ENCODE measurements around the gene GATB.

DNA sequence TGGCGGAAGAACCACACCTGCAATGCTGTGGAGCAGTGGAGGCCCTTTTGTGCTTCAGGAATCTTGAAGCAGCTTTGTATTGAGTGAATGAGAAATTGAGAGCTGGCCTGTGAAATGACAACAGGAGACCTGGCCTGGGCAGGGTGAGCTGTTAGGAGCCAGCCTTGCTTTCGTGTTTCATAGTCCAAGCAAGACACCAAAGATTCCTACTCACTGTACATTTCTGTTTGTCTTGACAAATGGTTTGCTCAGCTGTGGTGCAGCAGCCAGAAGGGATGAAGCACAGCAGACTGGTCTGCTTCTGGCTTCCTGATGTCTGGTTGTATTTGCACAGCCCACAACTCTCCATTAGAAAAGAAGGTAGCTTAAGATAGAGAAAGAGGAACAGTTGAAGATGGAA lies 96.5 kb downstream of the GATB start:
- TF ChIP-seq POLR2A (IDR thresholded peaks at IDR 0.05): no peak
- TF ChIP-seq, protein P1, sequence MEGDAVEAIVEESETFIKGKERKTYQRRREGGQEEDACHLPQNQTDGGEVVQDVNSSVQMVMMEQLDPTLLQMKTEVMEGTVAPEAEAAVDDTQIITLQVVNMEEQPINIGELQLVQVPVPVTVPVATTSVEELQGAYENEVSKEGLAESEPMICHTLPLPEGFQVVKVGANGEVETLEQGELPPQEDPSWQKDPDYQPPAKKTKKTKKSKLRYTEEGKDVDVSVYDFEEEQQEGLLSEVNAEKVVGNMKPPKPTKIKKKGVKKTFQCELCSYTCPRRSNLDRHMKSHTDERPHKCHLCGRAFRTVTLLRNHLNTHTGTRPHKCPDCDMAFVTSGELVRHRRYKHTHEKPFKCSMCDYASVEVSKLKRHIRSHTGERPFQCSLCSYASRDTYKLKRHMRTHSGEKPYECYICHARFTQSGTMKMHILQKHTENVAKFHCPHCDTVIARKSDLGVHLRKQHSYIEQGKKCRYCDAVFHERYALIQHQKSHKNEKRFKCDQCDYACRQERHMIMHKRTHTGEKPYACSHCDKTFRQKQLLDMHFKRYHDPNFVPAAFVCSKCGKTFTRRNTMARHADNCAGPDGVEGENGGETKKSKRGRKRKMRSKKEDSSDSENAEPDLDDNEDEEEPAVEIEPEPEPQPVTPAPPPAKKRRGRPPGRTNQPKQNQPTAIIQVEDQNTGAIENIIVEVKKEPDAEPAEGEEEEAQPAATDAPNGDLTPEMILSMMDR (IDR thresholded peaks at IDR 0.05): no peak

Measured in Peyer's patch (tissue), 4 donors.